Stimulated activated CD8-positive, alpha-beta memory T cell treated with anti-CD3 and anti-CD28 coated beads, Interleukin-15, amount 100 ng/mL, for 1 hour (primary cell): ENCODE results near the gene NPBWR2.

Experiments
- DNase-seq: peaks from one replicate; pipeline ENCODE4 v3.0.0-alpha.2; 2020; ENCODE audit warnings: low read depth

The NPBWR2 gene

DNA sequence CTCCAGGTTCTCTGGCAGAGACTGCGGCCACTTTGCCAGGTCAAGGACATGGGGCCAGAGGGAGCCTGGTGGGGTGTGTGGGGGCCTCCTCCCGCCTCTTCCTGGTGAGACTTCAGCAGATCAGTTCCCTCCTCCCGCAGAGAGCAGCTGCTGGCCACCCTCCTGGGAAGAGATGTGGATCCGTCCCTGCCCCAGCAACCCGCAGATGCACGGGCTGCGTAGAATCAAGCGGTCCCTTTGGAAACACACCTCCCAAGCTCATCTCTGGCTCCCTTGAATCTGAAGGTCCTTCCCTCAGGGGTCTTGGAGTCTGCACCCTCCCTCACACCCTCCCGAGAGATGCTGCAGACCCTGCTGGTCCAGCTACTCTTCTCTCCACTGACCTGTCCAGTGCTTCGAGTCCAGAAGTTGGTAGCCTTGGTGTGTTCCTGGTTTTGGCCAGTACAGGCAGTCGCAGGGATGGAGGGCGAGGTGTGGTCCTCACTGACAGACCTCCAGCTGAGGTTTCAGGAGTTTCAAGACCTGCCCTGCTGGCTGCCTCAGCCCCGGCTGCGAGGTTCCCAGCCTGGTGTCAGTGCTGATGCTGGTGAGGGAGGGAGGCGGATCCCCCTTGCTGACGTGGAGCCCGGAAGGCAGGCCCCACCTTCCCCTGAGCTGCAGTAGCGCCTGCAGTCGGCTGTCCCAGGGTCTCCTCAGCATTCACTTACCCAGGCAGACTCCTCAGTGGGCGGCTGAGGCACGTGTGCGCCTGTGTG is at the start of gene NPBWR2:
TSS of gene NPBWR2 (minus strand) at position 585 of the 755 bp plus-strand sequence. CDS start 734 bp downstream, outside the sequence.
- no peak for DNase-seq

- DNase-seq = no peak
Observed at GRCh38 chr20:64156136-64156885, 48.9 kb upstream of the NPBWR2 start.

GRCh38 chr20:64155258-64156135 is 48.1 kb upstream of the NPBWR2 start:
- DNase-seq = no peak

DNA sequence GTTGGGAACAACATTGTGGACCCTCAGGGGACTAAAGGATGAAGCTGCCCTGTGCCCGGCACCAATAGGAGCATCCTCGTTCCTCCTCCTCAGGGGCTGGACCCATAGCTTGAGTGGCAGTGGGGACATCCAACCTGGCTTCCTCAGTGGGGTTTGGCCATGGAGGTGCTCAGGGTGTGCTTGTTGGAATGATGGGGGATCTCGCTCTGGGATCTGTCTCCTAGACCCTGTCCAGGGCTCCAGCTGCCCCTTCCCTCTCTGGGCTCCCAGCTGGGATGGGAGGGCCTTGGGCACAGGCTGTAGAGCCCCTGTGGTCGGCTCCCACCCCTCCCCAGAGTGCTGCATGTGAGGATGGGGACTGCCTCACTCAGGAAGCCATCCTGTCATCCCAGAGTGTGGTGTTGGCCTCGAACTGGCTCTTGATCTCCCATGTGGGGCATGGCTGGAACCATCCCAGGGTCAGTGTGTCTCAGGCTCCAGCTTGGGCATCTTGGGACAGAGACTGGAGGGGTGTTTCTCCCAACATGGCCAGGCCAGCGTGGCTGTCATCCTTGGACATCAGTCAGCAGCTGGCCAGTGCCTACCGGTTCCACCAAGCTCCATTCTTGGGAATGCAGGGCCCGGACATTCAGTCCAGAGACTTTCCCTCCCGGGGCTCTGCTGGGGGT is 47.4 kb upstream of the NPBWR2 start:
- DNase-seq = no peak

- no peak for DNase-seq
Observed at GRCh38 chr20:64153861-64154589, 46.7 kb upstream of the NPBWR2 start.

DNA sequence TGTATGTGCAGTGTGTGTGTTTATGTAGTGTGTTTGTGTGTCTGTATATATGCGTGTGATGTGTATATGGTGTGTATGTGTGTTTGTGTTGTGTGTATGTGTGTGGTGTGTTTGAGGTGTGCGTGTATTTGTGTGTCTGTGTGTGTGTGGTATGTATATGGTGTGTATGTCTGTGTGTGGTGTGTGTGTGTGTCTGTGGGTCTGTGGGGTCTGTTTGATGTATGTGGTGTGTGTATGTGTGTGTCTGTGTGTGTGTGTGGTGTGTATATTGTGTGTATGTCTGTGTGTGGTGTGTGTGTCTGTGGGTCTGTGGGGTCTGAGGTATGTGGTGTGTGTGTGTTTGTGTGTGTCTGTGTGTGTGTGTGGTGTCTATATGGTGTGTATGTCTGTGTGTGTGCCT is 46.0 kb upstream of the NPBWR2 start:
- no peak for DNase-seq

GRCh38 chr20:64152906-64153305 is 45.5 kb upstream of the NPBWR2 start:
- no peak for DNase-seq

DNA sequence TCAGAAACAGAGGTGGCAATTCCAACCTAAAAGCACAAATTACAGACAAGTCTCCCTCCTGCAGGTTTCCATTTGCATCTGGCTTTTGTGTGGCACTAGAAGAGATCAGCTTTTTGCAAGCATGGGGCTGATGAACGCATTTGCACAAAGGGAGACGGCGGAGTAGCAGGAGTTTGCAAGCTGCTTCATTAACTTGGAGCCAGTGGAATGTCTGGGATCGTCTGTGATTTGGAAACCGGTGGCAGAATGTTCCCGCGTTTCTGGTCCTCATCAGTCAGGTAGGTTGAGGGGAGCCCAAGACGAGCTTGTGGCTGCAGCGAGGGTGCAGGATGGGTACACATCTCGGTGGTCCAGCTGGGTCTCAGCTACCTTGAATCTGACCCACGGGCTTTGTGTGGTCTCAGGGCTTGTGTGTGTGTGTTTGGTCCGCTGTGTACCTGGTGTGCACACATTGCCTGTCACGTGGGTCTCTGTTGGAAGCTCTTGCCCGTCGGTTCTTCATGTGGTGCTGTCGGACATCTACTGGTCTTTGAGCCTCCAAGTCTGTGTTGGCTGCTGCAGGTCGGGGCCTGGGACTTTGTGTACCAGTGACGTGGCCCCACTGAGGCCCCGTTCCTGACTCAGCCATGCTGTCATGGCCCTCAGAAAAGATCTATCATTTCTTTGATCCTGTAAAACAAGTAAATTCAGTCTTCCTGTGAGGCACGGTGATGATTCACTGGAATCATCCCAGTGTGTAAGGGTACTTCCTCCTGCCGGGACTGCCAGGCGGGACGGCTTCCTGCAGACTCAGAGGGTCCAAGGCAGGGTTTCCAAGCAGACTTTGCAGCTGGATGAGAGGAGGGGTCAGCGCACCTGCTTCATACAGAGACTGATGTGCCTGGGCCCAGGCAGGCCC is 44.5 kb upstream of the NPBWR2 start:
- no peak for DNase-seq

DNA sequence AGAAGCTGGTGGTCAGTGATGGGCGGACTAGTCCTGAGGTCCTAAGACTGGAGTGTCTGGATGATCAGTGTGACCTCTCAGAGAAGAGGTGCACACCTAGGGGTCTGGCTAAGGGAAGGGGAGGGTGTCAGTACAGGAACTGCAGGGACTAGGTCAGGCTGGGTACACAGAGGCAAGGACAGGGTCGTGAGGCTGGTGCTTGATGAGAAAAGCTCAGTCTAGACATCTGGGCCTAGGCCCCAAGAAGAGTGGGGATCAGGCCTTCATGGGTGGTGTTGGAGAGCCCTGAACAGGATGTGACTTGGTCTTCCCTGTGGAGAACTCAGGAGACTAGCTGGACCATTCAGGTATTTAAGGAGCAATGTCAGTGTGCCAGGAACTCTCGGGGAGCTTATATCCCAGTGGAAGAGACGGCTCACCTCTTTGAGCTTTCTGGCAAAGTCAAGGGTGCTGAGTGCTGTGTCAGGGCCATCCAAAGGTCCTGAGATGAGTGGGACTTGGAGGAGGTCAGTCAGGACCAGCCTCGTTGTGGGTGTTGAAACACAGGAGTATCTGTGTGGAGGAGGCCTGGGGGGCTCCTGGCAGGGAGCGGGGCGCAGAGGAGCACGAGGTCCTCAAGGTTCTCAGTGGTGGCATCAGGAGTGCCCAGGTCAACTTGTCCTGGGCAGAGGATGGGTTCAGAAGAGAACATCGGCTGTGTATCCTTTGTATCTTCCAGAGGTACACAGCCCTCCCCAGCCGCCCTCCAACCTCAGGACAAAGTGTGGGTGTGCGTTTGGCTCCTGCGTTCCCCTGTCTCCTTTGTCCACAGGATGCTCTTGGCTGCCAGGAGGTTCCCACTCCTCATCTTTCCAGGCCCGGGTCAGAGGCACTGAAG is 43.6 kb upstream of the NPBWR2 start:
- no peak for DNase-seq

DNA sequence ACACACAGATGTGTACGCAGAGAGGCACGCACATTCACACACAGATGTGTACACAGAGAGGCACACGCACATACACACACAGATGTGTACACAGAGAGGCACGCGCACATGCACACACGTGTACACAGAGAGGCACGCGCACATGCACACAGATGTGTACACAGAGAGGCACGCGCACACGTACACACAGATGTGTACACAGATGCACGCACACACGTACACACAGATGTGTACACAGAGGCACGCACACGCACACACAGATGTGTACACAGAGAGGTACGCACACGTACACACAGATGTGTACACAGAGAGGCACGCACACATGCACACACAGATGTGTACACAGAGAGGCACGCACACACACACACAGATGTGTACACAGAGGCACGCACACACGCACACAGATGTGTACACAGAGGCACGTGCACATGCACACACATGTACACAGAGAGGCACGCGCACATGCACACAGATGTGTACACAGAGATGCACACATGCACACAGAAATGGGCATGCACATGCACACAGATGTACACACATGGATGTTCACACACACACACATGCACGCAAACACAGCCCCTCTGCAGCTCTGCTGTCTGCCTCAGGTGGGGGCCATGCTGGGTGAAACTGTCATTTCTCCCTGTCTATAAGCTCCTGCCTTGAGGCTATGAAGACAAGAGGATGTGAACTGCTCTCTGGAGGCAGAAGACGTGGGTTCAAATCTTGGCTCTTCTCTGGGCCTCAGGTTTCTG is 42.6 kb upstream of the NPBWR2 start:
- no peak for DNase-seq

DNA sequence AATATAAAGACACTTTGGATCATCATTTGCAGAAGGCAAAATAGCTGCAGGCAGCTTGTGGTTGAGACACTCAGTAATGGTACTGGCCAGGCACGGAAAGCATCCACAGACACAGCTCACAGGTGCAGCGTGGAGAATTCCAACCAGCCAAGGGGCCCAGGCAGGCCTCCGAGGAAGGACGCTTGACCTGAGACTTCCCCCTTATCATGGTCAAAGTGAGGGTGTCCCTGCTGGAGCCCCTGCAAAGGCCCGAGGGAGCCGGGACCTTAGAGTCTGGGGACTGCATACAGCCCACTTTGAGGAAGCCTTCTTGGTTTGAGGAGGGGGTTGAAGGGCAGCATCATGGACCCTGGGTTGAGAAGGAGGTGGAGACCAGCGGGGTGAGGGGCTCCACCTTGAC is 41.8 kb upstream of the NPBWR2 start:
- DNase-seq = no peak

DNA sequence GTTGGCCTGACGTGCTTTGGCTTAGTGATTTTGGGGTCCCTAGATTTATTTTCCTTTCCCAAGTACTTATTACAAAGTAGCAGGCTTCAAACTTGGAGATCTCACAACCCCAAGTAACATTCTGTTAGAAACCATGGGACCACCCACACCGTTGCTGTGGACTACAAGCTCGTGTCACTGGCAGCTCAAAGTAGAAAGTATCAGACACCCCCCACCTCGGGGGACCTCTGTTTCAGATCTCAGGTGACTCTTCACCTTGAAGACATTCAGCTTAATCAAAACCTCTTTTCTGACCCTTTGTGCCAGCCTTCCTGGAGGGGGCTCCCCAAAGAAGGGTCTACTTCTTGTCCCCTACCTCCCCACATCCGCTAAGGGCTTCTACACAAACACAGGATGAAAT is 41.2 kb upstream of the NPBWR2 start:
- DNase-seq = no peak

GRCh38 chr20:64146936-64147477 is 39.6 kb upstream of the NPBWR2 start:
- no peak for DNase-seq

DNA sequence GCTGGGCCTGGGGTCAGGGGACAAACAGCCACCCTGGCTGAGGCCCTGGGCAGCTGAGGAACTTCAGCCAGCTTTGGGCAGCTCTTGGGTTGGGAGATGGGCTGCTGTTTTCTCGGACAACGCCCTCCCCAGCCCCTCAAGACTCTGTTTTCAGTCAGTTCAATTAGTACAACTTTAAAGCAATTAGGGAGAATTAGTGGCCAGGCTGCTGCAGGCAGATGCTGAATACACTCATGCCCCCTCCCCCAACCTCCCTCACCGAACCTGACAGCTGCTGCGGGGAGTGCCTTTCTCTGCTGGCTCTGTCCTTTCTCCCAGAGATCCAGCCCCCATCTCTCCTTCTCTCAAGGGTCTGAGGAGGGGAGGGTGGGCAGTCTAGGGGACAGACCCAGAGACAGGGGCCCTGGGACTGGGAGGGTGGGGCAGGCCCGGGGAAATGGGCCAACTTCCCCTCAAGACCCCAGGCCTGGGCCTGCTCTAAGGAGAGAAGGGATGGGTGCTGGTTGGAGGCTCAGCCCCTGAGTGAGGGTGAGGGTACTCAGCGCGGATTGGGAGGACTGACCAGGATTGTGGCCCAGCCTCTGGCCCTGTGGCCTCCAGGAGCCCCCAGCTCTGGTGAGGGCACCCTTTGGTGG is 39.1 kb upstream of the NPBWR2 start:
- DNase-seq = no peak

- DNase-seq = no peak
Observed at GRCh38 chr20:64145458-64146300, 38.3 kb upstream of the NPBWR2 start.

DNA sequence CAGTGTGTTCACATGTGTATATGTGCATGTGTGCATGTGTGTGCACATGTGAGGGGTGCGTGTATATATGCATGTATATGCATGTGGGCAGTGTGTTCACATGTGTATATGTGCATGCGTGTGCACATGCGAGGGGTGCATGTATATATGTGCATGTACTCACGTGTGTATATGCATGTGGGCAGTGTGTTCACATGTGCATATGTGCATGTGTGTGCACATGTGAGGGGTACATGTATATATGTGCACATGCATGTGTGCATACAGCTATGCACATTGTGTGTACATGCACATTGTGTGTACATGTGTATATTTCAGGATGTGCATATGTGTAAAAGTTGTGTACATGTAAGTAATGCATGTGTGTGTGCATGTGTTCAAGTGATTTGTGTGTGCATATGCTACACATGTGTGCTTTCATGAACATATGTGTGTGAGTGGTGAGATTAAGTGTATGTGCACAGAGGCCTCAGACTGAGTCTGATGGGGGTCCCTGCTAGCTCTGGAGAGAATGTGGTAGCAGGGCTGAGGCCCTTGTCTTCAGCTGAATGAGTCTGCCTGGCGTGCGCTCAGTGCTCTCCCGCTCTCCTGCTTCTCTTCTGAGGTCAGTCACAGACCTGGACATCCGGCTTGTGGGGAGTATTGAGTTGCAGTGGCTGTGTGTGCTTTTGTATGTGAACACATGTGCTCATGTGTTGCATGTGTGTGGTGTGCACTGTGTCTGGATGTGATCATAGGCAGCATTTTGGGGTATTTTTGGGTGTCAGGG is 37.0 kb upstream of the NPBWR2 start:
- no peak for DNase-seq
